Transverse colon (tissue), 4 donors: Measurements from ENCODE around the gene CHIC1.

Source experiments
- CTCF ChIP-seq, 5 experiments: fragments of 200-600 bp in 3 of 5; fragments of 450-650 bp in 2 of 5; sonication (generic) in 3 of 5; IDR thresholded peaks; 1 replicate in 2 of 5; 2 replicates in 3 of 5; pipeline ENCODE4 v1.5.1; 2016 to 2017; ENCODE audit warnings: antibody characterized with exemption in 5 of 5, inconsistent platforms in 3 of 5, mild to moderate bottlenecking in 2 of 5, moderate library complexity in 1 of 5
- EP300 ChIP-seq: sonication (generic); formaldehyde crosslinking; IDR thresholded peaks from one replicate; pipeline ENCODE4 v1.6.1; 2017; ENCODE audit warnings: antibody characterized with exemption, low read depth
- POLR2A ChIP-seq: fragments of 450-650 bp; IDR thresholded peaks from one replicate; pipeline ENCODE4 v1.6.1; 2016; ENCODE audit warnings: antibody characterized with exemption, mild to moderate bottlenecking, moderate library complexity
- POLR2AphosphoS5 ChIP-seq, 3 donors: sonication (generic); formaldehyde crosslinking; IDR thresholded peaks; one replicate each; pipeline ENCODE4 v1.6.1; 2016; ENCODE audit warnings: antibody characterized with exemption in 3 of 3

- TF ChIP-seq POLR2AphosphoS5 (IDR thresholded peaks at IDR 0.05) (no peak), CTCF (IDR thresholded peaks at IDR 0.05) (no peak), POLR2A (no peak), EP300 (no peak)
Measured at GRCh38 chrX:73615022-73615421, 52.0 kb downstream of the CHIC1 start.
